NCI-H2081 treated with DMSO at 0.1 percent for 48 hours (cell line): ENCODE measurements around the gene UVSSA.
"Not testable (repeated sequence)": the region's sequence is repeated elsewhere in the genome, so short reads cannot be mapped to it uniquely, and the experiment has no call there.

Source experiments
- DNase-seq: peaks from one replicate; lab custom pipeline; 2025; lab: John Stamatoyannopoulos, UW

Gene UVSSA

GRCh38 chr4:1377606-1378261 lies 30.7 kb downstream of the UVSSA start:
- no peak for DNase-seq

GRCh38 chr4:1378559-1379231 lies 31.7 kb downstream of the UVSSA start:
- DNase-seq = no peak

GRCh38 chr4:1379351-1379781 lies 32.4 kb downstream of the UVSSA start:
- no peak for DNase-seq

GRCh38 chr4:1379801-1380331 lies 32.9 kb downstream of the UVSSA start:
- DNase-seq = no peak

- DNase-seq = no peak
These were observed 33.6 kb downstream of the UVSSA start for GRCh38 chr4:1380368-1381151.

- no peak for DNase-seq
These were observed 34.2 kb downstream of the UVSSA start for GRCh38 chr4:1381181-1381621.

GRCh38 chr4:1381944-1382541 lies 35.0 kb downstream of the UVSSA start:
- no peak for DNase-seq

- DNase-seq = no peak
These were observed 36.0 kb downstream of the UVSSA start for GRCh38 chr4:1382776-1383727.

GRCh38 chr4:1383728-1384591 lies 37.0 kb downstream of the UVSSA start:
- no peak for DNase-seq

- DNase-seq = no peak
These were observed 37.8 kb downstream of the UVSSA start for GRCh38 chr4:1384675-1385372.

GRCh38 chr4:1385373-1386340 lies 38.6 kb downstream of the UVSSA start:
- DNase-seq = no peak

- not testable (repeated sequence) for DNase-seq
These were observed 46.4 kb downstream of the UVSSA start for GRCh38 chr4:1393363-1393762.

GRCh38 chr4:1393866-1394265 lies 46.9 kb downstream of the UVSSA start:
- no peak for DNase-seq

GRCh38 chr4:1394554-1395388 lies 47.8 kb downstream of the UVSSA start:
- DNase-seq = not testable (repeated sequence)

- not testable (repeated sequence) for DNase-seq
These were observed 48.4 kb downstream of the UVSSA start for GRCh38 chr4:1395389-1395820.

GRCh38 chr4:1395941-1396805 lies 49.2 kb downstream of the UVSSA start:
- no peak for DNase-seq
